ENCODE measurements around the gene FNDC7.
A peak's percentile ranks its signal among the peaks of the same experiment; 100 is the strongest.
"Not testable (repeated sequence)": the region's sequence is repeated elsewhere in the genome, so short reads cannot be mapped to it uniquely, and the experiment has no call there.

FNDC7 gene

GRCh38 chr1:108712606-108713150 lies at the start of gene FNDC7:
TSS of gene FNDC7 (plus strand) at chr1:108712908. CDS start at chr1:108712934, 26 bp downstream.
- DNase-seq, result no peak

GRCh38 chr1:108663074-108663473 lies 49.6 kb upstream of the FNDC7 start:
- no peak for DNase-seq

- no peak for DNase-seq
These were observed 48.2 kb upstream of the FNDC7 start for GRCh38 chr1:108664481-108664880.

GRCh38 chr1:108665067-108665466 lies 47.6 kb upstream of the FNDC7 start:
- DNase-seq, result no peak

- DNase-seq, result no peak
These were observed 46.9 kb upstream of the FNDC7 start for GRCh38 chr1:108665771-108666170.

- DNase-seq, result not testable (repeated sequence)
These were observed 45.3 kb upstream of the FNDC7 start for GRCh38 chr1:108667422-108667821.

- DNase-seq, result no peak
These were observed 43.9 kb upstream of the FNDC7 start for GRCh38 chr1:108668777-108669176.

- DNase-seq, result no peak
These were observed 43.0 kb upstream of the FNDC7 start for GRCh38 chr1:108669679-108670078.

GRCh38 chr1:108670131-108670773 lies 42.5 kb upstream of the FNDC7 start:
- DNase-seq, result no peak

GRCh38 chr1:108671143-108671542 lies 41.6 kb upstream of the FNDC7 start:
- no peak for DNase-seq

- DNase-seq, result no peak
These were observed 34.0 kb upstream of the FNDC7 start for GRCh38 chr1:108678706-108679105.

GRCh38 chr1:108679586-108680213 lies 33.0 kb upstream of the FNDC7 start:
- DNase-seq, result no peak

GRCh38 chr1:108681701-108682100 lies 31.0 kb upstream of the FNDC7 start:
- not testable (repeated sequence) for DNase-seq

GRCh38 chr1:108685529-108685928 lies 27.2 kb upstream of the FNDC7 start:
- DNase-seq, result no peak

GRCh38 chr1:108686614-108687313 lies 25.9 kb upstream of the FNDC7 start:
- no peak for DNase-seq

- no peak for DNase-seq
These were observed 21.4 kb upstream of the FNDC7 start for GRCh38 chr1:108691128-108691941.

GRCh38 chr1:108691942-108692723 lies 20.6 kb upstream of the FNDC7 start, which contains the start of gene PRPF38B:
TSS of gene PRPF38B (plus strand) at chr1:108692310. CDS start at chr1:108692592, 282 bp downstream.
- DNase-seq, result peak; percentile 86 to 88

- peak; percentile 42 to 50 for DNase-seq
These were observed 19.7 kb upstream of the FNDC7 start for GRCh38 chr1:108692724-108693655.

GRCh38 chr1:108695535-108695934 lies 17.2 kb upstream of the FNDC7 start:
- DNase-seq, result no peak
